ENCODE data around the gene GJB3. TPM values are rescaled to one million over a fixed set of nuclear protein-coding genes. Genes with fewer than 3 reads are reported as not detected.

GJB3 gene
- total and polyA plus RNA-seq, 2 donors (not counting 1 experiment from before 2014, with no cell fraction given): not detected

- DNase-seq (no peak), ATAC-seq (ENCODE audit: low read depth) (no peak)
- Histone ChIP-seq H3K79me2 (ENCODE audit: control insufficient read depth, insufficient read depth, low read length) (no peaks in the 10 kb centered on the region), H3K9me3 (ENCODE audit: control extremely low read depth in 1 of 3, control insufficient read depth in 2 of 3, insufficient read depth in 1 of 3, low read length in 2 of 3) (peaks cover 0 to 3% (median 0%) of the 10 kb centered on the region in 3 donors), H4K20me1 (ENCODE audit: control insufficient read depth, insufficient read depth, low read length, poor library complexity, severe bottlenecking) (no peaks in the 10 kb centered on the region), H3K36me3 (replicated peaks in 1 of 2; ENCODE audit: control extremely low read depth in 1 of 2, control insufficient read depth in 1 of 2, extremely low read depth in 1 of 2, insufficient read depth in 2 of 2, low read length in 1 of 2) (no peaks in the 10 kb centered on the region), H2AFZ (ENCODE audit: insufficient read depth, low read depth, low read length, poor library complexity, severe bottlenecking) (no peak overlapping the region), H3K27me3 (replicated peaks in 1 of 4; ENCODE audit: control extremely low read depth in 1 of 4, control insufficient read depth in 3 of 4, insufficient read depth in 4 of 4, low read length in 3 of 4) (no peaks in the 10 kb centered on the region), H3K4me1 (ENCODE audit: control insufficient read depth in 2 of 2, insufficient read depth in 2 of 2, low read length in 2 of 2) (no peaks in the 10 kb centered on the region), H3K27ac (ENCODE audit: low read length in 2 of 2) (no peak overlapping the region), H3K4me3 (ENCODE audit: control extremely low read depth in 1 of 5, extremely low read depth in 1 of 5, insufficient read depth in 1 of 5, low read depth in 2 of 5, low read length in 4 of 5) (no peak overlapping the region), H3K9ac (ENCODE audit: low read length) (no peak overlapping the region), H3K4me2 (replicated peaks; ENCODE audit: low read depth, low read length, poor library complexity, severe bottlenecking) (no peak overlapping the region)
- Mint-ChIP-seq H3K27me3 (no peaks in the 10 kb centered on the region), H3K4me1 (peaks cover 9% of the 10 kb centered on the region), H3K4me3 (no peak overlapping the region), H3K27ac (no peak overlapping the region), H3K9me3 (ENCODE audit: insufficient read depth) (no peaks in the 10 kb centered on the region)
- CTCF ChIA-PET: no interaction called here
- TF ChIP-seq EZH2 (IDR thresholded peaks at IDR 0.05; ENCODE audit: borderline replicate concordance, insufficient read depth, low read depth, low read length, poor library complexity, severe bottlenecking): no peak
- no peak for TF ChIP-seq CTCF (IDR thresholded peaks at IDR 0.05)
- intact Hi-C loops (cut with micrococcal nuclease): no loop called here
- WGBS (ENCODE audit: insufficient coverage): 79% methylated on average over 9 of the region's 11 CpGs
- POLR2A ChIA-PET: no interaction called here
These were observed 44.6 kb downstream of the GJB3 start for GRCh38 chr1:34825455-34826091.

- Mint-ChIP-seq H3K4me1 (no peaks in the 10 kb centered on the region), H3K9me3 (ENCODE audit: insufficient read depth) (no peaks in the 10 kb centered on the region), H3K27me3 (no peaks in the 10 kb centered on the region), H3K27ac (no peak overlapping the region), H3K4me3 (no peak overlapping the region)
- no peak overlapping the region for H2AFZ ChIP-seq (ENCODE audit: insufficient read depth, low read depth, low read length, poor library complexity, severe bottlenecking)
- WGBS (ENCODE audit: insufficient coverage): 97% methylated on average over 4 of the region's 5 CpGs
- intact Hi-C loops (cut with micrococcal nuclease): no loop called here
- H4K20me1 ChIP-seq (ENCODE audit: control insufficient read depth, insufficient read depth, low read length, poor library complexity, severe bottlenecking): no peaks in the 10 kb centered on the region
- no peak overlapping the region for H3K4me3 ChIP-seq (ENCODE audit: control extremely low read depth in 1 of 5, extremely low read depth in 1 of 5, insufficient read depth in 1 of 5, low read depth in 2 of 5, low read length in 4 of 5)
- TF ChIP-seq CTCF (IDR thresholded peaks at IDR 0.05) (no peak), EZH2 (IDR thresholded peaks at IDR 0.05; ENCODE audit: borderline replicate concordance, insufficient read depth, low read depth, low read length, poor library complexity, severe bottlenecking) (no peak)
- no peak overlapping the region for H3K27ac ChIP-seq (ENCODE audit: low read length in 2 of 2)
- no peak overlapping the region for H3K9ac ChIP-seq (ENCODE audit: low read length)
- no peak for DNase-seq
- CTCF ChIA-PET: no interaction called here
- H3K4me1 ChIP-seq (ENCODE audit: control insufficient read depth in 2 of 2, insufficient read depth in 2 of 2, low read length in 2 of 2): no peaks in the 10 kb centered on the region
- POLR2A ChIA-PET: no interaction called here
- no peak for ATAC-seq (ENCODE audit: low read depth)
- no peak overlapping the region for H3K4me2 ChIP-seq (replicated peaks; ENCODE audit: low read depth, low read length, poor library complexity, severe bottlenecking)
- H3K9me3 ChIP-seq (ENCODE audit: control extremely low read depth in 1 of 3, control insufficient read depth in 2 of 3, insufficient read depth in 1 of 3, low read length in 2 of 3): peaks cover 0 to 2% (median 0%) of the 10 kb centered on the region in 3 donors
- no peaks in the 10 kb centered on the region for H3K36me3 ChIP-seq (replicated peaks in 1 of 2; ENCODE audit: control extremely low read depth in 1 of 2, control insufficient read depth in 1 of 2, extremely low read depth in 1 of 2, insufficient read depth in 2 of 2, low read length in 1 of 2)
- H3K27me3 ChIP-seq (replicated peaks in 1 of 4; ENCODE audit: control extremely low read depth in 1 of 4, control insufficient read depth in 3 of 4, insufficient read depth in 4 of 4, low read length in 3 of 4): no peaks in the 10 kb centered on the region
- H3K79me2 ChIP-seq (ENCODE audit: control insufficient read depth, insufficient read depth, low read length): no peaks in the 10 kb centered on the region
These were observed 46.4 kb downstream of the GJB3 start for GRCh38 chr1:34827341-34827941.
